ENCODE results near the gene CCDC57. TPM values are rescaled to one million over a fixed set of nuclear protein-coding genes. Genes with fewer than 3 reads are reported as not detected.
"Not testable (repeated sequence)": the region's sequence is repeated elsewhere in the genome, so short reads cannot be mapped to it uniquely, and the experiment has no call there.

The CCDC57 gene
- total RNA-seq, 2 experiments from 2014 or later: 59.5 to 65.1 TPM

- Mint-ChIP-seq H3K4me3 (no peak overlapping the region), H3K4me1 (peaks cover 26% of the 10 kb centered on the region), H3K9me3 (no peaks in the 10 kb centered on the region), H3K36me3 (peaks cover 35% of the 10 kb centered on the region), H3K27ac (no peak overlapping the region), H3K27me3 (no peaks in the 10 kb centered on the region)
- no peak for DNase-seq
These were observed 16.7 kb downstream of the CCDC57 start for GRCh38 chr17:82195675-82196672.

- Mint-ChIP-seq H3K4me1 (peaks cover 14% of the 10 kb centered on the region), H3K27me3 (no peaks in the 10 kb centered on the region), H3K27ac (no peak overlapping the region), H3K36me3 (peaks cover 34% of the 10 kb centered on the region), H3K4me3 (no peak overlapping the region), H3K9me3 (no peaks in the 10 kb centered on the region)
- DNase-seq: no peak
These were observed 17.9 kb downstream of the CCDC57 start for GRCh38 chr17:82194765-82195164.

- H3K4me1 Mint-ChIP-seq: peaks cover 8% of the 10 kb centered on the region
- H3K9me3 Mint-ChIP-seq: no peaks in the 10 kb centered on the region
- H3K27me3 Mint-ChIP-seq: no peaks in the 10 kb centered on the region
- H3K36me3 Mint-ChIP-seq: peaks cover 29% of the 10 kb centered on the region
- no peak for DNase-seq
- H3K4me3 Mint-ChIP-seq: no peak overlapping the region
- H3K27ac Mint-ChIP-seq: no peak overlapping the region
These were observed 19.0 kb downstream of the CCDC57 start for GRCh38 chr17:82193520-82194220.

- not testable (repeated sequence) for H3K4me3 Mint-ChIP-seq, H3K9me3 Mint-ChIP-seq, DNase-seq, H3K27ac Mint-ChIP-seq, H3K4me1 Mint-ChIP-seq, H3K27me3 Mint-ChIP-seq
- peaks cover 25% of the 10 kb centered on the region for H3K36me3 Mint-ChIP-seq
These were observed 19.6 kb downstream of the CCDC57 start for GRCh38 chr17:82193050-82193449.

- Mint-ChIP-seq H3K4me1 (no peaks in the 10 kb centered on the region), H3K36me3 (peaks cover 10% of the 10 kb centered on the region), H3K4me3 (no peak overlapping the region), H3K9me3 (no peaks in the 10 kb centered on the region), H3K27ac (no peak overlapping the region), H3K27me3 (no peaks in the 10 kb centered on the region)
- no peak for DNase-seq
These were observed 24.4 kb downstream of the CCDC57 start for GRCh38 chr17:82188001-82188961.

- H3K4me1 Mint-ChIP-seq: no peaks in the 10 kb centered on the region
- no peaks in the 10 kb centered on the region for H3K9me3 Mint-ChIP-seq
- no peak overlapping the region for H3K27ac Mint-ChIP-seq
- H3K4me3 Mint-ChIP-seq: no peak overlapping the region
- H3K36me3 Mint-ChIP-seq: peaks cover 11% of the 10 kb centered on the region
- no peak for DNase-seq
- no peaks in the 10 kb centered on the region for H3K27me3 Mint-ChIP-seq
These were observed 25.1 kb downstream of the CCDC57 start for GRCh38 chr17:82187500-82187899.

- Mint-ChIP-seq H3K4me3 (no peak overlapping the region), H3K27ac (no peak overlapping the region), H3K36me3 (peaks cover 11% of the 10 kb centered on the region), H3K9me3 (no peaks in the 10 kb centered on the region), H3K27me3 (no peaks in the 10 kb centered on the region), H3K4me1 (no peaks in the 10 kb centered on the region)
- no peak for DNase-seq
These were observed 26.4 kb downstream of the CCDC57 start for GRCh38 chr17:82186221-82186620.

GRCh38 chr17:82184761-82185160, 27.9 kb downstream of the CCDC57 start:
- H3K9me3 Mint-ChIP-seq: no peaks in the 10 kb centered on the region
- H3K36me3 Mint-ChIP-seq: peaks cover 11% of the 10 kb centered on the region
- DNase-seq: no peak
- no peaks in the 10 kb centered on the region for H3K4me1 Mint-ChIP-seq
- H3K27me3 Mint-ChIP-seq: no peaks in the 10 kb centered on the region
- no peak overlapping the region for H3K27ac Mint-ChIP-seq
- no peak overlapping the region for H3K4me3 Mint-ChIP-seq

- H3K4me3 Mint-ChIP-seq: no peak overlapping the region
- peaks cover 7% of the 10 kb centered on the region for H3K36me3 Mint-ChIP-seq
- H3K4me1 Mint-ChIP-seq: no peaks in the 10 kb centered on the region
- DNase-seq: no peak
- no peak overlapping the region for H3K27ac Mint-ChIP-seq
- no peaks in the 10 kb centered on the region for H3K9me3 Mint-ChIP-seq
- no peaks in the 10 kb centered on the region for H3K27me3 Mint-ChIP-seq
These were observed 31.7 kb downstream of the CCDC57 start for GRCh38 chr17:82180776-82181528.

GRCh38 chr17:82179946-82180475, 32.6 kb downstream of the CCDC57 start:
- H3K9me3 Mint-ChIP-seq: no peaks in the 10 kb centered on the region
- H3K4me1 Mint-ChIP-seq: no peaks in the 10 kb centered on the region
- H3K27ac Mint-ChIP-seq: no peak overlapping the region
- no peak for DNase-seq
- H3K27me3 Mint-ChIP-seq: no peaks in the 10 kb centered on the region
- peaks cover 7% of the 10 kb centered on the region for H3K36me3 Mint-ChIP-seq
- H3K4me3 Mint-ChIP-seq: no peak overlapping the region

- Mint-ChIP-seq H3K4me3 (no peak overlapping the region), H3K36me3 (peaks cover 7% of the 10 kb centered on the region), H3K27me3 (no peaks in the 10 kb centered on the region), H3K27ac (no peak overlapping the region), H3K9me3 (no peaks in the 10 kb centered on the region), H3K4me1 (no peaks in the 10 kb centered on the region)
- DNase-seq: no peak
These were observed 33.2 kb downstream of the CCDC57 start for GRCh38 chr17:82179412-82179811.

GRCh38 chr17:82178499-82179261, 34.0 kb downstream of the CCDC57 start:
- Mint-ChIP-seq H3K4me1 (no peaks in the 10 kb centered on the region), H3K9me3 (no peaks in the 10 kb centered on the region), H3K36me3 (peaks cover 6% of the 10 kb centered on the region), H3K27ac (no peak overlapping the region), H3K4me3 (no peak overlapping the region), H3K27me3 (no peaks in the 10 kb centered on the region)
- no peak for DNase-seq

- Mint-ChIP-seq H3K36me3 (peaks cover 3% of the 10 kb centered on the region), H3K4me1 (no peaks in the 10 kb centered on the region), H3K4me3 (no peak overlapping the region), H3K27me3 (no peaks in the 10 kb centered on the region), H3K27ac (no peak overlapping the region), H3K9me3 (no peaks in the 10 kb centered on the region)
- no peak for DNase-seq
These were observed 34.7 kb downstream of the CCDC57 start for GRCh38 chr17:82177761-82178498.

All from activated naive CD8-positive, alpha-beta T cell treated with anti-CD3 and anti-CD28 coated beads for 36 hours (primary cell).